Astrocyte (in vitro differentiated cells and primary cell): ENCODE measurements around the gene TIMM10. TPM values are rescaled to one million over a fixed set of nuclear protein-coding genes. Genes with fewer than 3 reads are reported as not detected.

ENCODE experiments used
- DNase-seq: peaks from one replicate; pipeline ENCODE4 v3.0.0-alpha.2; 2010; ENCODE audit warnings: low read depth
- FAIRE-seq: peaks from 2 replicates; lab custom pipeline; 2011; peaks lifted over from hg19 to GRCh38; lab: Jason Lieb, UNC
- H2AFZ ChIP-seq: 2 replicates; pipeline ENCODE4 v1.6.0; 2012; ENCODE audit warnings: low read depth, low read length, inconsistent platforms
- H3K27ac ChIP-seq: 2 replicates; pipeline ENCODE4 v1.5.1; 2011; ENCODE audit warnings: low read depth, low read length, inconsistent platforms
- H3K27me3 ChIP-seq: 2 replicates; pipeline ENCODE4 v1.6.0; 2011; ENCODE audit warnings: low read length, inconsistent platforms; ENCODE audit not compliant: insufficient read depth
- H3K36me3 ChIP-seq: 2 replicates; pipeline ENCODE4 v1.5.1; 2011; ENCODE audit warnings: low read length, inconsistent platforms; ENCODE audit not compliant: insufficient read depth
- H3K4me1 ChIP-seq: 2 replicates; pipeline ENCODE4 v1.5.1; 2011; ENCODE audit warnings: low read length, inconsistent platforms; ENCODE audit not compliant: insufficient read depth
- H3K4me2 ChIP-seq: 2 replicates; pipeline ENCODE4 v1.6.0; 2012; ENCODE audit warnings: low read length, inconsistent platforms
- H3K4me3 ChIP-seq: 2 replicates; pipeline ENCODE4 v1.5.1; 2011; ENCODE audit warnings: low read depth, mild to moderate bottlenecking, low read length, inconsistent platforms; ENCODE audit not compliant: insufficient read depth
- H3K79me2 ChIP-seq: 2 replicates; pipeline ENCODE4 v1.6.0; 2012; ENCODE audit warnings: mild to moderate bottlenecking, low read length, inconsistent platforms; ENCODE audit not compliant: insufficient read depth
- H3K9ac ChIP-seq: 2 replicates; pipeline ENCODE4 v1.6.0; 2012; ENCODE audit warnings: mild to moderate bottlenecking, low read length, inconsistent platforms
- H3K9me3 ChIP-seq: 2 replicates; pipeline ENCODE4 v1.5.1; 2012; ENCODE audit warnings: low read depth, mild to moderate bottlenecking, low read length, inconsistent platforms; ENCODE audit not compliant: insufficient read depth
- H4K20me1 ChIP-seq: 2 replicates; pipeline ENCODE4 v1.6.0; 2012; ENCODE audit warnings: low read length, inconsistent platforms; ENCODE audit not compliant: insufficient read depth
- H3K27ac Mint-ChIP-seq: one replicate; pipeline ENCODE4 v1.8.0; 2021; ENCODE audit warnings: mild to moderate bottlenecking, mixed read lengths; ENCODE audit not compliant: unreplicated experiment
- H3K27me3 Mint-ChIP-seq: one replicate; pipeline ENCODE4 v1.8.0; 2021; ENCODE audit warnings: low read depth, mixed read lengths; ENCODE audit not compliant: unreplicated experiment
- H3K36me3 Mint-ChIP-seq: one replicate; pipeline ENCODE4 v1.8.0; 2021; ENCODE audit warnings: low read depth, mixed read lengths; ENCODE audit not compliant: unreplicated experiment
- H3K4me1 Mint-ChIP-seq: one replicate; pipeline ENCODE4 v1.8.0; 2021; ENCODE audit warnings: low read depth, mixed read lengths; ENCODE audit not compliant: unreplicated experiment
- H3K4me3 Mint-ChIP-seq: one replicate; pipeline ENCODE4 v1.8.0; 2021; ENCODE audit warnings: mild to moderate bottlenecking, moderate library complexity, mixed read lengths; ENCODE audit not compliant: unreplicated experiment
- H3K9me3 Mint-ChIP-seq: one replicate; pipeline ENCODE4 v1.8.0; 2021; ENCODE audit warnings: mild to moderate bottlenecking, mixed read lengths; ENCODE audit not compliant: unreplicated experiment
- CTCF ChIP-seq: IDR thresholded peaks from 2 replicates; pipeline ENCODE4 v1.5.1; 2011; ENCODE audit warnings: low read depth, mild to moderate bottlenecking, inconsistent platforms, low read length, moderate library complexity; ENCODE audit not compliant: insufficient read depth
- EZH2 ChIP-seq: IDR thresholded peaks from 2 replicates; pipeline ENCODE4 v1.6.1; 2012; ENCODE audit warnings: mild to moderate bottlenecking, low read length, inconsistent platforms; ENCODE audit not compliant: insufficient read depth
- total RNA-seq: library from RNA; stranded (reverse); gene quantifications from 2 replicates; pipeline ENCODE4 v1.2.1, GENCODE V29; 2021

TIMM10 gene
- total RNA-seq, 1 donor from 2014 or later: 56.1 TPM

- Histone ChIP-seq H4K20me1 (peaks cover 7% of the 10 kb centered on the region), H2AFZ (no peak overlapping the region), H3K79me2 (no peaks in the 10 kb centered on the region), H3K27ac (no peak overlapping the region), H3K36me3 (no peaks in the 10 kb centered on the region), H3K9ac (no peak overlapping the region), H3K4me3 (no peak overlapping the region), H3K4me2 (no peak overlapping the region), H3K4me1 (peaks cover 11% of the 10 kb centered on the region), H3K9me3 (no peaks in the 10 kb centered on the region), H3K27me3 (no peaks in the 10 kb centered on the region)
- peaks cover 19% of the 10 kb centered on the region for H3K27me3 Mint-ChIP-seq
- no peaks in the 10 kb centered on the region for H3K9me3 Mint-ChIP-seq
- no peak overlapping the region for H3K27ac Mint-ChIP-seq
- TF ChIP-seq EZH2: no peak
- TF ChIP-seq CTCF: no peak
- DNase-seq (no peak), FAIRE-seq (no peak)
- no peaks in the 10 kb centered on the region for H3K4me1 Mint-ChIP-seq
- H3K4me3 Mint-ChIP-seq: peak overlapping the region; percentile 4
- H3K36me3 Mint-ChIP-seq: no peaks in the 10 kb centered on the region
These were observed 18.7 kb downstream of the TIMM10 start for GRCh38 chr11:57511741-57512430.

GRCh38 chr11:57508341-57509170, 22.0 kb downstream of the TIMM10 start:
- Histone ChIP-seq H3K9ac (no peak overlapping the region), H3K27ac (no peak overlapping the region), H3K4me1 (no peaks in the 10 kb centered on the region), H3K27me3 (no peaks in the 10 kb centered on the region), H3K4me3 (no peak overlapping the region), H3K36me3 (no peaks in the 10 kb centered on the region), H3K9me3 (no peaks in the 10 kb centered on the region), H4K20me1 (peaks cover 7% of the 10 kb centered on the region), H3K4me2 (no peak overlapping the region), H3K79me2 (no peaks in the 10 kb centered on the region), H2AFZ (no peak overlapping the region)
- TF ChIP-seq EZH2 (no peak), CTCF (no peak)
- DNase-seq: no peak
- H3K9me3 Mint-ChIP-seq: no peaks in the 10 kb centered on the region
- no peaks in the 10 kb centered on the region for H3K4me1 Mint-ChIP-seq
- peaks cover 4% of the 10 kb centered on the region for H3K36me3 Mint-ChIP-seq
- FAIRE-seq: no peak
- H3K4me3 Mint-ChIP-seq: no peak overlapping the region
- no peak overlapping the region for H3K27ac Mint-ChIP-seq
- H3K27me3 Mint-ChIP-seq: peaks cover 9% of the 10 kb centered on the region

- H2AFZ ChIP-seq: no peak overlapping the region
- H3K4me1 ChIP-seq: no peaks in the 10 kb centered on the region
- Mint-ChIP-seq H3K27me3 (peaks cover 9% of the 10 kb centered on the region), H3K36me3 (peaks cover 4% of the 10 kb centered on the region), H3K4me1 (no peaks in the 10 kb centered on the region), H3K4me3 (no peak overlapping the region), H3K9me3 (no peaks in the 10 kb centered on the region), H3K27ac (no peak overlapping the region)
- H3K4me2 ChIP-seq: no peak overlapping the region
- H3K79me2 ChIP-seq: no peaks in the 10 kb centered on the region
- DNase-seq (no peak), FAIRE-seq (no peak)
- H3K9me3 ChIP-seq: no peaks in the 10 kb centered on the region
- H3K27me3 ChIP-seq: no peaks in the 10 kb centered on the region
- H3K36me3 ChIP-seq: no peaks in the 10 kb centered on the region
- no peak overlapping the region for H3K27ac ChIP-seq
- H4K20me1 ChIP-seq: no peaks in the 10 kb centered on the region
- TF ChIP-seq EZH2 (no peak), CTCF (no peak)
- no peak overlapping the region for H3K9ac ChIP-seq
- H3K4me3 ChIP-seq: no peak overlapping the region
These were observed 24.0 kb downstream of the TIMM10 start for GRCh38 chr11:57506522-57506921.
